Activated naive CD4-positive, alpha-beta T cell (primary cell): ENCODE data around the gene ITPR1.
"Not testable (repeated sequence)": the region's sequence is repeated elsewhere in the genome, so short reads cannot be mapped to it uniquely, and the experiment has no call there.

Experiments used
- DNase-seq, 4 experiments: peaks; one replicate each; lab custom pipeline; 2025; lab: John Stamatoyannopoulos, UW

Gene ITPR1

GRCh38 chr3:4571690-4572334 is 78.7 kb downstream of the ITPR1 start:
- DNase-seq: no peak

- no peak for DNase-seq
These were observed 80.0 kb downstream of the ITPR1 start for GRCh38 chr3:4573153-4573552.

- no peak for DNase-seq
These were observed 81.3 kb downstream of the ITPR1 start for GRCh38 chr3:4574426-4574965.

- no peak for DNase-seq
These were observed 82.2 kb downstream of the ITPR1 start for GRCh38 chr3:4575381-4575780.

GRCh38 chr3:4577721-4578120 is 84.6 kb downstream of the ITPR1 start:
- DNase-seq: no peak

GRCh38 chr3:4580346-4581123 is 87.4 kb downstream of the ITPR1 start:
- no peak for DNase-seq

- DNase-seq: no peak
These were observed 87.9 kb downstream of the ITPR1 start for GRCh38 chr3:4581124-4581424.

GRCh38 chr3:4581498-4581897 is 88.3 kb downstream of the ITPR1 start:
- no peak for DNase-seq

- no peak for DNase-seq
These were observed 88.9 kb downstream of the ITPR1 start for GRCh38 chr3:4581920-4582611.

- no peak for DNase-seq
These were observed 89.5 kb downstream of the ITPR1 start for GRCh38 chr3:4582624-4583023.

- DNase-seq: no peak
These were observed 90.3 kb downstream of the ITPR1 start for GRCh38 chr3:4583416-4583815.

GRCh38 chr3:4584456-4585249 is 91.5 kb downstream of the ITPR1 start:
- DNase-seq: no peak

GRCh38 chr3:4586381-4586780 is 93.2 kb downstream of the ITPR1 start:
- DNase-seq: no peak

GRCh38 chr3:4587061-4587837 is 94.1 kb downstream of the ITPR1 start:
- DNase-seq: no peak

GRCh38 chr3:4587838-4588105 is 94.6 kb downstream of the ITPR1 start:
- no peak for DNase-seq

GRCh38 chr3:4588466-4588865 is 95.3 kb downstream of the ITPR1 start:
- DNase-seq: no peak

GRCh38 chr3:4589475-4590097 is 96.4 kb downstream of the ITPR1 start:
- DNase-seq: no peak

GRCh38 chr3:4590849-4591248 is 97.7 kb downstream of the ITPR1 start:
- not testable (repeated sequence) for DNase-seq

GRCh38 chr3:4591669-4592068 is 98.5 kb downstream of the ITPR1 start:
- no peak for DNase-seq

- DNase-seq: no peak
These were observed 99.9 kb downstream of the ITPR1 start for GRCh38 chr3:4593014-4593413.

GRCh38 chr3:4595710-4596113 is 102.6 kb downstream of the ITPR1 start:
- no peak for DNase-seq
